Fibroblast of villous mesenchyme (primary cell): ENCODE measurements around the gene NT5C2. TPM values are rescaled to one million over a fixed set of nuclear protein-coding genes. Genes with fewer than 3 reads are reported as not detected.

Experiments
- DNase-seq: peaks from one replicate; pipeline ENCODE4 v3.0.0-alpha.2; 2010; ENCODE audit warnings: low read depth
- H3K4me3 ChIP-seq: 2 replicates; pipeline ENCODE4 v1.5.1; 2011; ENCODE audit warnings: low read depth, mild to moderate bottlenecking, low read length
- CTCF ChIP-seq: IDR thresholded peaks from 2 replicates; pipeline ENCODE4 v1.5.1; 2012; ENCODE audit warnings: low read depth, mild to moderate bottlenecking, low read length; ENCODE audit not compliant: insufficient read depth
- total RNA-seq: library from RNA; depleted of rRNA; stranded (reverse); fragments of >200 nt; gene quantifications from 2 replicates; pipeline ENCODE4 v1.2.3, GENCODE V29; 2012

The NT5C2 gene
- total RNA-seq, 1 donor: 92.0 TPM

- no peak overlapping the region for H3K4me3 ChIP-seq
- no peak for TF ChIP-seq CTCF
- peak; percentile 25 for DNase-seq
Observed at GRCh38 chr10:103055105-103055504, 138.0 kb downstream of the NT5C2 start.

- H3K4me3 ChIP-seq: no peak overlapping the region
- no peak for DNase-seq
- no peak for TF ChIP-seq CTCF
Observed at GRCh38 chr10:103054621-103055020, 138.5 kb downstream of the NT5C2 start.

- peak overlapping the region; percentile 56 for H3K4me3 ChIP-seq
Observed at GRCh38 chr10:103053659-103054581, 139.2 kb downstream of the NT5C2 start.

GRCh38 chr10:103049237-103049636, 143.8 kb downstream of the NT5C2 start:
- no peak overlapping the region for H3K4me3 ChIP-seq
- no peak for DNase-seq
- no peak for TF ChIP-seq CTCF

More at GRCh38 chr10:103053659-103054581, 139.2 kb downstream of the NT5C2 start:
- TF ChIP-seq CTCF: peak; percentile 60
- peak; percentile 89 for DNase-seq

GRCh38 chr10:103047381-103047780, 145.7 kb downstream of the NT5C2 start:
- DNase-seq: no peak
- no peak for TF ChIP-seq CTCF

GRCh38 chr10:103045961-103046360, 147.1 kb downstream of the NT5C2 start:
- DNase-seq: no peak
- no peak overlapping the region for H3K4me3 ChIP-seq
- no peak for TF ChIP-seq CTCF

More at GRCh38 chr10:103047381-103047780, 145.7 kb downstream of the NT5C2 start:
- H3K4me3 ChIP-seq: no peak overlapping the region
